Endometrial microvascular endothelial cells (primary cell): ENCODE results near the gene ADSS1. TPM values are rescaled to one million over a fixed set of nuclear protein-coding genes. Genes with fewer than 3 reads are reported as not detected.

ENCODE experiments used
- in situ Hi-C: cut with HindIII; loops from 2 replicates; pipeline ENCODE4 v1.10.0; 2017; ENCODE audit warnings: low sequenced_read_pairs, low pct_unique_long_range_greater_than_20kb; ENCODE audit errors: inconsistent ontology term
- total RNA-seq: library from RNA; depleted of rRNA; stranded (reverse); fragments of >200 nt; gene quantifications from one replicate; pipeline ENCODE4 v1.2.3, GENCODE V29; 2015; ENCODE audit errors: inconsistent ontology term

Gene ADSS1
- total RNA-seq, 1 donor from 2014 or later, result not detected

- in situ Hi-C loops, result no loop called here
Measured at GRCh38 chr14:104754213-104754851, 30.3 kb downstream of the ADSS1 start.

GRCh38 chr14:104755621-104756020, 31.6 kb downstream of the ADSS1 start:
- in situ Hi-C loops, result no loop called here

- in situ Hi-C loops, result no loop called here
Measured at GRCh38 chr14:104756477-104757237, 32.6 kb downstream of the ADSS1 start.

GRCh38 chr14:104757238-104757585, 33.2 kb downstream of the ADSS1 start:
- in situ Hi-C loops, result no loop called here

GRCh38 chr14:104757681-104758392, 33.8 kb downstream of the ADSS1 start:
- in situ Hi-C loops, result no loop called here

DNA sequence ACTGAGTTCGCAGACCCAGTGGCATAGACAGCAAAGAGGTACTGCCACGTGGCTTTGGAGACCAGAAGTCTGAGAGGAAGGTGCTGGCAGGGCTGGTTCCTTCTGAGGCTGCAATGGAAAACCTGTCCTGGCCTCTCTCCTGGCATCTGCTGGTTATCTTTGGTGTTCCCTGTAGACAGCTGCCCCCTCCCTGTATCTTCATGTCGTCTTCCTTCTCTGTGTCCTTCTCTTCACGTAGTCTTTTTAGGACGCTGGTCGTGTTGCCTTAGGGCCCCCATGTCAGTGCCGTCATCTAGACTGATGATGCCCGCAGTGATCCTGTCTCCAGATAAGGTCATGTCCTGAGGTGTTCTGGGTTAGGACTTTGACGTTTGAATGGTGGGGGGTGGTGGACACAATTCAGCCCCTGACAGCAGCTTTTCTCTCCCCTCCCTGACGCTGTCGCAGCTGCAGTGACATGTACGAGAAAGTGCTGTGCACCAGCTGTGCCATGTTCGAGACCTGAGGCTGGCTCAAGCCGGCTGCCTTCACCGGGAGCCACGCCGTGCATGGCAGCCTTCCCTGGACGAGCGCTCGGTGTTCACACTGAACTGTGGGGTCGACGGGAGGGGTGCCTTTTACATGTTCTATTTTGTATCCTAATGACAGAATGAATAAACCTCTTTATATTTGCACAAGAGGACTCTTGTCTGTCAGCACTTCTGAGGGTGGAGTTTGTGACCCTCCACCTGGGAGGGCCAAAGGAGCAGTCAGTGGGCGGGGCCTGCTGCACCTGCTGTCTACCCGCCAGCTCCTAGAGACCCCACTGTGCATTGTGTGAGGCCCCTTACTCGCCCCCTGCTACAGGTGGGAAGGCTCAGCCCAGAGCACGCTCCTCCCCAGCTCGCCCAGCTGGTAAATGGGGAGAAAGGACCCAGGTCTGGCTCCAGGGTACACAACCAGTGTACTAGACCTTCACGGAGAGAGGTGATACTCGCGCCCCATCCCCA, 35.2 kb downstream of the ADSS1 start:
- in situ Hi-C loops, result no loop called here

GRCh38 chr14:104765517-104765916, 41.5 kb downstream of the ADSS1 start:
- in situ Hi-C loops, result no loop called here

DNA sequence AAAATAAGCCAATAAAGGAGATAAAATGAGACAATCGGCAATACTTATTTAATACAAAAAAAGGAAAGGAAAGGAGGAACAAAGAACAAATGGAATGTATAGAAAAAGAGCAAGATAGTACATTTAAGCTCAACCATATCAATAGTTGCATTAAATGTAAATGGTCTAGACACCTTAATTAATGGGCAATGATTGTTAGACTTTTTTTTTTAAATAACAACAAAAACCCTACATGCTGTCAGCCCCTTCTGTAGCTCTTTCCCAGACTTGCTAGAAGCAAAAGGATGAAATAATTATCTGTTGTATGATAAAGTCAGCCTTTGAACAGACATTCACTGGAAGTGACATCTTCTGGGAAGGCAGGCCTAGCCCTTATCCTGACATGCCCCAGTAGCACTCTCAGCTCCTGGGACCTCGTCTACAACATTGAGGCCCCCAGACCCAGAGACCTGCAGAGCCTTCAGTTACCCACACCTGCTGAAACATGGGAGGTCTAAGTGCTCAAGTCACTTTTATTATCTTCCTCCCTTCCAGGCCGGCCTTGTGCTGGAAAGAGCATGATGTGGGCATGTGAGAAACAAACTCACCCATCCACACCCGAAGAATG, 42.3 kb downstream of the ADSS1 start:
- in situ Hi-C loops, result no loop called here

GRCh38 chr14:104766863-104767633, 43.0 kb downstream of the ADSS1 start:
- in situ Hi-C loops, result no loop called here

GRCh38 chr14:104767634-104767918, 43.5 kb downstream of the ADSS1 start:
- in situ Hi-C loops, result no loop called here

GRCh38 chr14:104768437-104769323, 44.7 kb downstream of the ADSS1 start:
- in situ Hi-C loops, result no loop called here

DNA sequence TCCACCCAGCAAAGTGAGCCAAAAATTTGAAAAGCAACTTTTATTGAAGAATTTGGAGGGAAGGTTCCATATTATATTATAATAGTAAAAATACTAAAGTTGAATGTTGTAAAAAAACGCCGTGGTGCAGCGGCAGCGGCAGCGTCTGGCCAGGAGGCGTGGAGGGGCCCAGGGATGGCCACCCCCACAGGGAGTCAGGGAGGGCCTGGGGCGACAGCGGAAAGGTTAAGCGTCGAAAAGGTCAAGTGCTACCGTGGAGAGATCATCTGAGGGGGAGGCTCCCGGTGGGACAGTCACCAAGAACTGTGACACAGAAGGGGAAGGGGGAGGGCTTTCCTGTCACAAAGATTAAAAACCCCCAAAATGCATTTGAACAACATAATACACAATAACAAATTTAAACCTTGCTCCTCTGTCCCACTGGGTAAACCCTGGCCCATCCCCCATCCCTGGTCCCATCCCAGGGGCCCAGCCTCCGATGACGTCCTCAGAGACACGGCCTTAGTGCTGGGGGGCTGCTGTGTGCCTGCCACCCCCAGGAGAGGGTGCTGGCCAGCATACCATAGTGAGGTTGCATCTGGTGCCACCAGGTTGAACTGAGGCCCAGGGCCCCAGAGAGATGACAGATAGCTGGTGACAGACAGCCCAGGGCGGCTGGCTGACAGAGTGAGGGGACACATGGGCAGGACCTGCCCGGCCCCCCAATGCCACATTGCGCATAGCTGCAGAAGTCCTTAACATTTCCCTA, 45.5 kb downstream of the ADSS1 start:
- in situ Hi-C loops, result no loop called here

DNA sequence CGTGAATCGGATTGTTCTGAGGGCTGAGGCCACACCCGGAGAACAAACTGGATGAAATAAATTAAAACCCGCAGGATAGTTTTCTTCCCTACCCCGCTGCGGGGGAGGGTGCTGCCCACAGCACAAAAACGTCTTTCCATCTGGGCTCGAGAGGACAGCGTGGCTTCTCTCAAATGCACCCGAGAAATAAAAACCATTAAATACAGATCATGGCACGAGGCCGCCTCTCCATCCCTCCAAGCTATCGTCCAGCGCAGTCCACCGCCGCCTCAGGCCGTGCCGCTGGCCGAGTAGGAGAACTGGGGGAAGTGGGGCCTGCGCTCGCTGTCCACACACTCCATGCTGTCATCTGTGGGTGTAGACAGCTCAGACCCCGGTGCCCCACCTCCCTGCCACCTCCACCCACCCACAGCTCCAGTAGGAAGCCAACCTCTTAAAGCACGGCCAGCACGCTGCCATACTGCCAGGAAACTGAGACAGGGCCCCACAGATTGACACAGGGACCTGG, 46.1 kb downstream of the ADSS1 start:
- in situ Hi-C loops, result no loop called here

GRCh38 chr14:104770851-104771272, 46.8 kb downstream of the ADSS1 start:
- in situ Hi-C loops, result no loop called here

GRCh38 chr14:104771374-104771773, 47.3 kb downstream of the ADSS1 start:
- in situ Hi-C loops, result no loop called here
